Measurements from ENCODE around the gene FDXR.

FDXR gene

DNA sequence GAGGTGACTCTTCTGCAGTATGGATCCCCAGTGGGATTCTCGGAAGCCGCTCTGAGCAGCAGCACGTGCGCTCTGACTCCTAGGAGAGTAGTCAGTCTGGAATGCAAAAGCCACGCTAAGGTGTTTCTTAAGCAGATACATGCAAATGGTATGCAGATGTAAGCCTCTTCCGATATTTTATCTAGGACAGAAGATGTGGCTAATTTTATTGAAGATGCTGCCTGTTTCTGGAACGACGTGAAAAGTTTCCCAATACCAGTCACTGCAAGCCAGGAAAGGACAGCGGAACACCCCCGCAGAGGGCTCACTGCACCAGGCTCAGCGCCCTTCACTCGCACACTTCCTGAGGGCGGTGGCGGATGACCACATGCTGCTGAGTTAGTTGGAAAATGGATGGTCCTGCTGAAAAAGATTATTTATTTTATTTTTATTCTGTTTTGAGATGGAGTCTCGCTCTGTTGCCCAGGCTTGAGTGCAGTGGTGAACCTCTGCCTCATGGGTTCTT is 10.5 kb upstream of the FDXR start:
- Histone ChIP-seq H4K20me1 (ENCODE audit: insufficient read depth) (no peaks in the 10 kb centered on the region), H3K36me3 (ENCODE audit: insufficient read depth) (no peaks in the 10 kb centered on the region), H3K27me3 (ENCODE audit: insufficient read depth, low read depth) (peaks cover 83% of the 10 kb centered on the region), H2AFZ (ENCODE audit: low read depth) (no peak overlapping the region), H3K4me2 (no peak overlapping the region), H3K4me3 (IDR thresholded peaks at IDR 0.05; ENCODE audit: insufficient read depth, low read depth, low read length) (no peak overlapping the region), H3K27ac (no peak overlapping the region), H3K9ac (no peak overlapping the region), H3K79me2 (ENCODE audit: insufficient read depth, low read depth) (no peaks in the 10 kb centered on the region), H3K4me1 (ENCODE audit: low read depth, poor library complexity, severe bottlenecking) (no peaks in the 10 kb centered on the region)
- TF ChIP-seq, protein P1, sequence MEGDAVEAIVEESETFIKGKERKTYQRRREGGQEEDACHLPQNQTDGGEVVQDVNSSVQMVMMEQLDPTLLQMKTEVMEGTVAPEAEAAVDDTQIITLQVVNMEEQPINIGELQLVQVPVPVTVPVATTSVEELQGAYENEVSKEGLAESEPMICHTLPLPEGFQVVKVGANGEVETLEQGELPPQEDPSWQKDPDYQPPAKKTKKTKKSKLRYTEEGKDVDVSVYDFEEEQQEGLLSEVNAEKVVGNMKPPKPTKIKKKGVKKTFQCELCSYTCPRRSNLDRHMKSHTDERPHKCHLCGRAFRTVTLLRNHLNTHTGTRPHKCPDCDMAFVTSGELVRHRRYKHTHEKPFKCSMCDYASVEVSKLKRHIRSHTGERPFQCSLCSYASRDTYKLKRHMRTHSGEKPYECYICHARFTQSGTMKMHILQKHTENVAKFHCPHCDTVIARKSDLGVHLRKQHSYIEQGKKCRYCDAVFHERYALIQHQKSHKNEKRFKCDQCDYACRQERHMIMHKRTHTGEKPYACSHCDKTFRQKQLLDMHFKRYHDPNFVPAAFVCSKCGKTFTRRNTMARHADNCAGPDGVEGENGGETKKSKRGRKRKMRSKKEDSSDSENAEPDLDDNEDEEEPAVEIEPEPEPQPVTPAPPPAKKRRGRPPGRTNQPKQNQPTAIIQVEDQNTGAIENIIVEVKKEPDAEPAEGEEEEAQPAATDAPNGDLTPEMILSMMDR (conservative IDR thresholded peaks at IDR 0.05; ENCODE audit: low read depth, low read length): no peak

DNA sequence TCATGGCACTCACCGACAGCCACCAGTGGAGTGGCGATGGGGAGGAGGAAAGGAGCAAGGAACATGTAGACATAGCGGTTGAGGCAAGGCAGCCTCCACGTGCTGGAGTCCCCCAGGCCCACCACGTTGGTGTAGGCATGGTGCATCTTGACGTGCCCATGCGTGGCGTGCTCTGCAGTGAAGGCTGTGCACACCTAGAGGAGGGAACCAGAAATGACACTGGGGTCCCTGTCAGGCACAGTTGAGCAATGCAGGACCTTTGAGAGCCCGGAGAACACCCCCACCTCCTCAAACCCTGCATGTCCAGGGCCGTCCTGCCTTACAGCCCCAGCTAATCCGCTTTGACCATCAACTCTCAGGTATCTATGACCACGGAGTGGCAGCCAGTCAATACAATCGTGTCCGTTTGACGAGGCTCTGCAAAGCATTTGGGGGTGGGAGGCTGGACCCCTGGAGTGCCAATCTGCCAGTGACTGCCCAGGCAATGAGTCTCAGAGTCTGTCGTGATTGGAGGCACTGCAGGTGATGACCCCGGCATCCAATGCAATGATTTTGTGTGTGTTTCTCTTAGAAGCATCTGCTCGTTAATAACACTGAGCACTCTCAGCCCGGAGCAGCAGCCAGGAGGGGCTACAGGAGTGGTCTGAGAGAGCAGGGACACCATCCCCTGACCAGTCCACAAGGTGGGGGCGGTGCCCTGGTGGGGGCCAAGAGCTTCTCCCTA is 9.9 kb upstream of the FDXR start:
- Histone ChIP-seq H3K27me3 (ENCODE audit: insufficient read depth, low read depth) (peaks cover 78% of the 10 kb centered on the region), H3K4me1 (ENCODE audit: low read depth, poor library complexity, severe bottlenecking) (no peaks in the 10 kb centered on the region), H3K79me2 (ENCODE audit: insufficient read depth, low read depth) (no peaks in the 10 kb centered on the region), H3K36me3 (ENCODE audit: insufficient read depth) (no peaks in the 10 kb centered on the region), H4K20me1 (ENCODE audit: insufficient read depth) (no peaks in the 10 kb centered on the region), H3K9ac (no peak overlapping the region), H3K27ac (no peak overlapping the region), H2AFZ (ENCODE audit: low read depth) (no peak overlapping the region), H3K4me2 (no peak overlapping the region), H3K4me3 (IDR thresholded peaks at IDR 0.05; ENCODE audit: insufficient read depth, low read depth, low read length) (no peak overlapping the region)
- TF ChIP-seq, protein P1 (conservative IDR thresholded peaks at IDR 0.05; ENCODE audit: low read depth, low read length): no peak

DNA sequence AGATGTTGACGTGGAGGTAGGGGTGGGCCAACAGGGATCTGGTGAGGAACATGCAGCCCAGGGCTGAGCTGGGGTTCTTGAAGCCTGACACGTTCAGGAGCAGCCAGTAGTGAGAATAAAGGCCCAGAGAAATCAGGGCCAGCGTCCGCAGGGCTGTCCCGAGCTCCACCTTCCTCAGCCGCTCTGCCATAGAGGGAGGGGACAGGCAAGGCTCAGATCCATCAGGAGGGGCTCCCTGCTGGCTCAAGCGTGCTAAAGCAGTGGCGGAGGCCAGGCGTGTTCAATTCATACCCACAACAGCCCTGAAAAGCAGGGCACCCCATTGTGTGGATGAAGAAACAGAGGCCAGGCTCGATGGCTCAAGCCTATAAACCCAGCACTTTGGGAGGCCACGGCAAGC is 8.3 kb upstream of the FDXR start:
- TF ChIP-seq, protein P1 (conservative IDR thresholded peaks at IDR 0.05; ENCODE audit: low read depth, low read length): no peak
- no peak overlapping the region for H3K4me2 ChIP-seq
- H2AFZ ChIP-seq (ENCODE audit: low read depth): no peak overlapping the region
- no peaks in the 10 kb centered on the region for H3K4me1 ChIP-seq (ENCODE audit: low read depth, poor library complexity, severe bottlenecking)
- H3K9ac ChIP-seq: no peak overlapping the region
- H3K27me3 ChIP-seq (ENCODE audit: insufficient read depth, low read depth): peaks cover 66% of the 10 kb centered on the region
- no peak overlapping the region for H3K4me3 ChIP-seq (IDR thresholded peaks at IDR 0.05; ENCODE audit: insufficient read depth, low read depth, low read length)
- no peaks in the 10 kb centered on the region for H3K36me3 ChIP-seq (ENCODE audit: insufficient read depth)
- H4K20me1 ChIP-seq (ENCODE audit: insufficient read depth): no peaks in the 10 kb centered on the region
- no peak overlapping the region for H3K27ac ChIP-seq
- H3K79me2 ChIP-seq (ENCODE audit: insufficient read depth, low read depth): no peaks in the 10 kb centered on the region

DNA sequence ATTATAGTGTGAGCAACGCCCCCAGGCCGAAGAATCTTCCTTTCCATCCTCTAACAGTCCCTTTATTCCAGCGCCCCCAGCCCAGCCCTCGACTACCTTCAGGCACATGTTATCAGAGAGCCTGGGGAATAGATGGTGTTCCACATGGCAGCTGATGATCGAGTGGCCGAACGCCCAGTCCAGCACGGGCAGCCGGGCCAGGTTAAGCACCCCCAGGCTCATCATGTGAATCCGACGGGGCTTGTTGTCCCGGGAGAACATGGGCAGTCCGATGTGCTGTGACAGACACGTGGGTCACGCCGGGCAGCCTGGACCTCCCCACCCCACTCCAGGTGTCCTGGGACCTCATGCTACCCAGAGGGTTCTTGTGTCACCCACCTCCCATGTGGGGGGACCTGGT is 6.5 kb upstream of the FDXR start:
- TF ChIP-seq, protein P1 (conservative IDR thresholded peaks at IDR 0.05; ENCODE audit: low read depth, low read length): no peak
- Histone ChIP-seq H4K20me1 (ENCODE audit: insufficient read depth) (no peaks in the 10 kb centered on the region), H2AFZ (ENCODE audit: low read depth) (no peak overlapping the region), H3K36me3 (ENCODE audit: insufficient read depth) (no peaks in the 10 kb centered on the region), H3K9ac (no peak overlapping the region), H3K27ac (no peak overlapping the region), H3K4me3 (IDR thresholded peaks at IDR 0.05; ENCODE audit: insufficient read depth, low read depth, low read length) (no peak overlapping the region), H3K4me2 (no peak overlapping the region), H3K27me3 (ENCODE audit: insufficient read depth, low read depth) (peaks cover 50% of the 10 kb centered on the region), H3K79me2 (ENCODE audit: insufficient read depth, low read depth) (no peaks in the 10 kb centered on the region), H3K4me1 (ENCODE audit: low read depth, poor library complexity, severe bottlenecking) (peaks cover 3% of the 10 kb centered on the region)
